HG02938 (cell line): ENCODE results near the gene LRP3.
"Not testable (repeated sequence)": the region's sequence is repeated elsewhere in the genome, so short reads cannot be mapped to it uniquely, and the experiment has no call there.

ENCODE experiments used
- ATAC-seq: cut with Tn5 transposase; IDR thresholded peaks from one replicate; pipeline ENCODE4 v1.9.1; 2021; ENCODE audit warnings: mild to moderate bottlenecking, moderate library complexity; ENCODE audit not compliant: unreplicated experiment

LRP3 gene

GRCh38 chr19:33201886-33202545 lies 7.9 kb downstream of the LRP3 start:
- ATAC-seq, result no peak

GRCh38 chr19:33202546-33203507 lies 8.7 kb downstream of the LRP3 start:
- no peak for ATAC-seq

GRCh38 chr19:33203529-33203928 lies 9.4 kb downstream of the LRP3 start:
- no peak for ATAC-seq

GRCh38 chr19:33204136-33204973 lies 10.2 kb downstream of the LRP3 start:
- no peak for ATAC-seq

GRCh38 chr19:33205110-33205509 lies 11.0 kb downstream of the LRP3 start:
- ATAC-seq, result no peak

- no peak for ATAC-seq
These were observed 11.6 kb downstream of the LRP3 start for GRCh38 chr19:33205531-33206260.

GRCh38 chr19:33206261-33207039 lies 12.3 kb downstream of the LRP3 start:
- no peak for ATAC-seq

- ATAC-seq, result no peak
These were observed 13.0 kb downstream of the LRP3 start for GRCh38 chr19:33207040-33207620.

GRCh38 chr19:33207903-33208302 lies 13.8 kb downstream of the LRP3 start:
- no peak for ATAC-seq

GRCh38 chr19:33208371-33208895 lies 14.3 kb downstream of the LRP3 start:
- ATAC-seq, result no peak

- no peak for ATAC-seq
These were observed 15.0 kb downstream of the LRP3 start for GRCh38 chr19:33208904-33209849.

- ATAC-seq, result not testable (repeated sequence)
These were observed 15.7 kb downstream of the LRP3 start for GRCh38 chr19:33209850-33210230.

- ATAC-seq, result no peak
These were observed 16.3 kb downstream of the LRP3 start for GRCh38 chr19:33210266-33210940.

- ATAC-seq, result no peak
These were observed 17.8 kb downstream of the LRP3 start for GRCh38 chr19:33211794-33212435.

- no peak for ATAC-seq
These were observed 18.5 kb downstream of the LRP3 start for GRCh38 chr19:33212436-33213172.

- ATAC-seq, result no peak
These were observed 20.5 kb downstream of the LRP3 start for GRCh38 chr19:33214596-33214995.
